ENCODE measurements around the gene MICALL2.
"Not testable (repeated sequence)": the region's sequence is repeated elsewhere in the genome, so short reads cannot be mapped to it uniquely, and the experiment has no call there.

The MICALL2 gene

DNA sequence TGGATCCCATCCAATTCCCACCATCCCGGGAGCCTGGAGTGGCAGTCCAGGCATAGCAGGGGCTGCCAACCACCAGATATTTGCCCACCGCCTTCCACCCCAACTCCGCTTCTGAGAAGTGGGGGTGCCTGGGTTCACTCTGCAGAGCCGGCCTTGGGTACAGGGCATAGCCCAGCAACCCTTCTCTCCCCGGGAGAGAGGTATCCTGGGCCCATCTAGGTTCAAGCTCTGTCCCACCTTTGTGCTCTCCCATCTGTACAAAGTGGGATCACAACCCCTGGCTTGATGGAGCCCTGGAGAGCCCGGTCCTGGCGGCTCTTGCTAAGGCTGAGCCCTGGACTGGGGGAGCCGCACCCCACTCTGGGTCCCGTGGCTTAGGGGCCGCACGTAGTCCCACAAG lies 12.2 kb downstream of the MICALL2 start:
- DNase-seq: no peak

DNA sequence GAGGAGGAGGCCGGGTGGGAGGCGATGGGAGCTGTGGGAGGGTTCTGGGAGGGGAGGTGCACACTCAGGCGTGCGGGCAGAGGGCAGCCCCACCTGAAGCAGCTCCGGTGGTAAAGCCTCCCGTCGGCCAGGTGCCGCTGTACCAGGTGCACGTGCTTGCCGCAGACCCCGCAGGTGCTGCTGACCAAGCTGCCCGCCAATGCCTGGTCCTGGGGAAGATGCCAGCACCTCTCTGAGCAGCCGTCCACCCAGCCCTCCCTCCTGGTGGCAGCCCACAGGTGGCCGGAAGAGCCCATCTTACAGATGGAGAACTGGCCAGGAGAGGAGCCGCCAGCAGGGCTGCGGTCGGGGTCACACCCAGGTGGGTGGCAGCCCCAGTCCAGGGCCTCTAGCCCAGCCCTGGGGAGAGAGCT lies 12.6 kb downstream of the MICALL2 start:
- no peak for DNase-seq

DNA sequence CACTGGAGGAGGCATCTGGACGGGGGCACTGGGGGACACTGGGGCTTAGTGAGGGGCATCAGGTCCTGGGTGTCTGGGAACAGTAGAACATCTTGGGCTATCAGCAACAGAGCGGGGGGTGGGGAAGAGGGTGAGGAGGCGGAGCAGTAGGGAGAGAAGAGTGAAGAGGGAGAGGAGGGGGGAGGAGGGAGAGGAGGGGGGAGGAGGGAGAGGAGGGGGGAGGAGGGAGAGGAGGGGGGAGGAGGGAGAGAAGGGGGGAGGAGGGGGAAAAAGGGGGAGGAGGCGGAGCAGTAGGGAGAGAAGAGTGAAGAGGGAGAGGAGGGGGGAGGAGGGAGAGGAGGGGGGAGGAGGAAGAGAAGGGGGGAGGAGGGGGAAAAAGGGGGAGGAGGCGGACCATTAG lies 13.2 kb downstream of the MICALL2 start:
- not testable (repeated sequence) for DNase-seq

DNA sequence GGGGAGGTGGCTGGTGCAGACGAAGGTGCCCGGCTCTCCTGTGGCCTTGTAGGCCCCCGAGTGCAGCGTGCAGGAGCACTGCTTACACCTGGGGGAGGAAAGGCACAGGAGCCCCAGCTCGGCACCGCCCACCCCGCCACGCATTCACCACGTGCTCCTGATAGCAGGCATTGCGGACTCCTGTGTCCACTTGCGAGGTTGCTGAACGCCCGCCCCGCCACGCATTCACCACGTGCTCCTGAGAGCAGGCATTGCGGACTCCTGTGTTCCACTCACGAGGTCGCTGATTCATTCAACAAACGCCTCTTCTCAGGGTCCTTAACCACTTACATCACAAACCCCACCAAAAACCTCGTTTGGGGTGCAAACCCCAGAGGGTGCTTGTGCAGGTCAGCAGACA lies 13.9 kb downstream of the MICALL2 start:
- no peak for DNase-seq

DNA sequence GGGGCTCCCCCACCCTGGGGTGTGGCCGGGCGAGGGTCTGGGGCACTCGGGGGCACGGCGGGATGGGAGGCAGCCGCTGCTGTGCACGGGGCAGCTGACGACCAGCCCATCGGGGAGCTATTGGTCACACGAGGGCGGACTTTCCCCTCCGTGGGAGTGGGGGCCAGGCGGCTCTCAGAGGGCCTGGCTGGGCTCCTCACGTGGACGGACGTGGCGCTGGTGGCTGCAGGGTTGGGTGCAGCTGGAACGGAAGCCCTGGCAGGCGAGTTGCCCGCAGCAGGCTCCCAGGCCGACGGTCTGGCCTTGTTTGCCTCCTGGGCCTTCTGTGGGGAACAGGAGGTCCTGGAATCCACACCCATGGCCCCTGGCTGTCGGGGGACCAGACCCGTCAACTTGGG lies 14.3 kb downstream of the MICALL2 start:
- DNase-seq: no peak

DNA sequence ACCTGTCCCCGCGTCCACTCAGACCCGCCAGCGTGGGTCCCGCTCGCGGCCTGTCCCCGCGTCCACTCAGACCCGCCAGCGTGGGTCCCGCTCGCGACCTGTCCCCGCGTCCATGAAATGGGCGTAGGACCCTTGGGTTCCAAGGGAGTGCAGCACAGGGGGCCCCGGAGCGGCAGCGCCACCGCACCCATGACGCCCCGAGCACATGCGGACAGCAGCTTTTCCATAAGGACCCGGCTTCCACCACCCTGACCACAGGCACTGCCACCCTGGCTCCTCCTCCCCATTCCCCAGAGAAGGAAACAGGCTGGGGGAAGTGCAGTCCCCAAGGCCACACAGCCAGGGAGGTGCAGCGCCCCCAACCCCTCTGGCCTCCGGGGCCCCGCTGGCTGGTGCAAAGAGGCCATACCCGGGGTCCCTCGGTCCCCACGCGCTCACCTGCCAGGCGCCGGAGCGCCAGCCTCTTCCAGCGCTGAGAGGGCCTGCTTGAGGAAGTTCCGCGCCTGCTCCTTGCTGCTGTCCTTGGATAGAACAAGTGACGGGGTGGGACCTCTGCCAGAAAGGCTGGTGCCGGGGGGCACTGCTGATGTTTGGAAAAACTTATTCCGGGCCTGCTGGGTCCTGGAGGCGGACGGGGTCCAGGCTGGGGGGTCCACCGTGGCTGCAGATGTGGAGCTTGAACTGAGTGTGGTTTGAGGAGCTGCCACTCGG lies 14.9 kb downstream of the MICALL2 start:
- no peak for DNase-seq

DNA sequence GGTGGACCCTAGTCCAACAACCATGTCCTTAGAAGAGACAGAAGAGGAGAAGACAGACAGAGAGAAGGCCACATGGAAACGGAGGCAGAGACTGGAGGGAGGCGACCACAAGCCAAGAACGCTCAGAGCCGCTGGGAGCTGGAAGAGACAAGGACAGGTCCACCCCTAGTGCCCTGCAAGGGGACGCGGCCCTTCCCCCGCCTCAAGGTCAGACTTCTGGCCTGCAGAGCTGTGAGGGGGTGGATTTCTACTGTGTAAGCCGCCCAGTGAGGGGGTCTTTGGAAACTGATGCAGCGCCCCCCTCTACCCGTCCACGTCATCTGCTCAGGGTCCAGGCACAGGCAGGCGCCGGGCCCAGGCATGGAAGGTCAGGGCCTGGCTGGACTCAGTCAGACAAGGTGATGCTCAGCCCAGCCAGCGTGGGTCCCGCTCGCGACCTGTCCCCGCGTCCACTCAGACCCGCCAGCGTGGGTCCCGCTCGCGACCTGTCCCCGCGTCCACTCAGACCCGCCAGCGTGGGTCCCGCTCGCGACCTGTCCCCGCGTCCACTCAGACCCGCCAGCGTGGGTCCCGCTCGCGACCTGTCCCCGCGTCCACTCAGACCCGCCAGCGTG lies 15.6 kb downstream of the MICALL2 start:
- DNase-seq: not testable (repeated sequence)

DNA sequence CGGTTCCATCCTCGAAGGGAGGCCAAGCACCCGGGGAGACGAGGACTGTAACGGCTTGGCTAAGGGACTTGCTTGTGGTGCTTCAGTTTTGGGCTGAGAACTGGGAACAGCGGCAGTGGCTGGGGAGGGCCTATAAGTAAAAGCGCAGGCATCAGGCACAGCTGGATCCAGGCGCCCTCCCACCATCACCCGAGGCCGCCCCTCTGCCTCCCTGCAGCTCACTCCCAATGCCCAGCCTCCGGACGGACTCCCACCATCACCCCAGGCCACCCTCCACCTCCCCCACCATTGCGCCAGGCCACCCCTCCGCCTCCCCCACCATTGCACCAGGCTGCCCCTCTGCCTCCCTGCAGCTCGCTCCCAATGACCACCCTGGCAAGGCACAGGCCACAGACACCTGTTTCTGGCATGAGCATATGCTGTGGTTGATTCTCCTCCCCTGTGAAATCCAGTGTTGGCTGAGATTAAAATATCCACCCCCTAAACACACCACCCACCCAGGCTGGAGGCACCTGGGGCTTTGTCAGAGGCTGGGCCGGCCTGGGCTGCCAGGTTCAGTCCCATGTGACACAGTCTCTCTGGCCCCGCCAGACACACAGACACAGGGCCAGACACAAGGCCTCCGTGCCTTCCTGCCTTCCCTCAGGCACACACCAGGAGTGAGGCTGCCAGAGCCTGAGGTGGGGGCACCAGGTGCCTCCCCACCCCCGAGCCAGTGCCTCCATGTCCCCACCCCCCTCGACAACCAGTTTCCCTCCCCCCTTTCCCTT lies 16.7 kb downstream of the MICALL2 start:
- no peak for DNase-seq

DNA sequence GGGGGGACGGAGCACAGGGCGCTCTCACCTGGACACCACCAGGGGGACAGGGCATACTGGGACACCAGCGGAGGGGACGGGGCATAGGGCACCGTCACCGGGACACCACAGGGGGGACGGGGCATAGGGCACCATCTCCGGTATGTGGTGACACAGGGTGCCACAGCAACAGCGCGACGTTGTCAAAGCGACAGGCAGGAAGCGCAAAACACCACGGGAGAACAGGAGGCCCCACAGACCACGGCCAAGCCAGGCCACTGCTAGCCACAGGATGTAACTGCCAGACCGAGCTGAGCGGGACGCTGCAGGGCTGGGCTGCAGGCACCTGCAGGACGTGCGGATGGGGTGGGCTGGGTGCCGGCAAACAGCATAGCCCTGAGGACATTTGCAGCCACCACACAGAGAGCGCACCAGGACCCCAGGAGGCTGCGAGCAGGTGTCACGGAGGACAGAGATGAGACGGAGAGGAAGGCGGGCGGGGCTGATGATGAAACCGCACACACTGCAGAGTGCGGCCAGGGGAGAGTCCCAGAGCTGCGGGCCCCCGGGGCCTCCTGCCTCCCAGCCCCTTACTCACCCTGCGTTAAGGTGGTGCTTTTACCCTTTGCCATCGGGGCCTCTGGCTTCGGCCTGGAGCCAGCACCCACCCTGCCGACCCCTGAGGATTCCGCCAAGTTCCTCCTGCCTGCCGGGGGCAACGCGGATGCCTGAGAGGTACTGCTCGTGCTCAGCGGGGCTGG lies 17.5 kb downstream of the MICALL2 start:
- DNase-seq: no peak

DNA sequence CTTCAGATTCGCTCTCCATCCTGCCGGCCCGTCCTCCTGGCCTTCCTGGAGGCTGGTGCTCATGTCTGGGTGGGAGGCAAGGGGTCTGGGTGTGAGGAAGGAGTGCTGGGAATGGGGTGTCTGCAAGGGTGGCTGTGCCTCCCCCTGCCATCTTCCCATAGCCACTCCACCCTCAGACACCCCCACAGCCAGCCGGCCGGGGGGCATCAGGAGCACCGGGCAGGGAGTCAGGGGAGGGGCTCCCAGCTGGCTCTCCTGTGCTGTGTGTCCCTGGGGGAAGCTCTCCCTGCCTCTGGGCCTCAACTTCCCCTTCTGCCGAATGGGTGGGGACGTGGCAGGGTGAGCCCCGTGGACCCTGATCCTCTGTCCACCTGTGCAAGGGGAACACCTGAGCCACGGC lies 18.6 kb downstream of the MICALL2 start:
- DNase-seq: no peak

DNA sequence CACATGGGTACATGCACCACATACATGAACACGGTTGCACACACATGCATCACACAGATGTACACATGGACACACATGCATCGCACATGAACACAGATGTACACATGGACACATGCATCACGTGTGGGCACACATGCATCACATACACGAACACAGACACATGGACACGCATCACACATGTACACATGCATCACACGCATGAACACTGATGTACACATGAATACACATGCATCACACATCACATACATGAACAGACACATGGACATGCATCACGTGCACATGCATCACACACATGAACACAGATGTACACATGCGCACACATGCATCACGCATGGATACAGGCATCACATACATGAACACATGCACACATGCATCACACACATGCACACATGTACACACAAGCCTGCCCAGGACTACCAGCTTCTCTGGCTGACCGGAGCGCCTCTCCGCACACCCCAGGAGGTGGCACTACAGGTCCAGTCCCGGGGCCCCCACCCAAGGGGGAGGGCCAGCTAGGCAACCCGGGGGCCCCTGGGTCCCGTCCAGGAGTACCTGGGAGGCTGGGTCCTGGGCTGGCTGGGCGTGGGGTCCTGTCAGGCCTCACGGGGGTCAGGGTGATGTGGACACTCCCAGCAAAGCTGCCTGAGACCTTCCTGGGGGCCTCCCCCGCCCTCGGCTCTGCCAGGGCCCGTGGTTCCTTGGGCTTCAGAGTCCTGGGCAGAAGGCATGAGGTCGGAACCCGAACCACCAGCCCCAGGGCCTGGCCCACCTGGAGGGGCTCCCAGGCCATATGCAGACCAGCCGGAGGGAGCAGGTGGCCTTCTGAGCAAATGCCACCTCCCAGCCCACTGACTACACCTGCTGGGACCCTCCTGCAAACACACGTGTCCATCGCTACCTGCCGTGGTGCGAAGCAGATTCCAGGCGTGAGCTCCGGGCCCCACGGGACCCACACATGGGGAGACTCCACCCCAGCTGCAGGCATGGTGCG lies 19.6 kb downstream of the MICALL2 start:
- DNase-seq: no peak

DNA sequence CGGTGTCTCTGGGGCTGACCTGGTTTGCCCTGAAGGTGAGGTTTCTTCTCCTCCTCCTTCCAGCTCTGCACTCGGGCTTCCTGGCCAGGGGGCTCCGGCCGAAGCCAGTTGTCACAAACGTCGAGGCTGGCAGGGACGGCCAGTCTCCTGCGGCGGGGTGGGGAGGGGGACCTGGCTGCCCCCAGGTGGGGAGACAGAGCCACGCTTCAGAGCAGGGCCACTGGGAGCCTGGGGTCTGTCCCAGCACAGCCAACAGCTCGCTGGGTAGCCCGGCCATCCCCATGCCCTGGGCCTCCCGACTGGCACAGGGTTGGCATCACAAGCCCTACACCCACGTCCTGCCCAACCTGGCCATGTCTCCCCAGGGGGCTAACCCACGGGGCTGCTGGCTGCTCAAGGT lies 20.4 kb downstream of the MICALL2 start:
- no peak for DNase-seq

DNA sequence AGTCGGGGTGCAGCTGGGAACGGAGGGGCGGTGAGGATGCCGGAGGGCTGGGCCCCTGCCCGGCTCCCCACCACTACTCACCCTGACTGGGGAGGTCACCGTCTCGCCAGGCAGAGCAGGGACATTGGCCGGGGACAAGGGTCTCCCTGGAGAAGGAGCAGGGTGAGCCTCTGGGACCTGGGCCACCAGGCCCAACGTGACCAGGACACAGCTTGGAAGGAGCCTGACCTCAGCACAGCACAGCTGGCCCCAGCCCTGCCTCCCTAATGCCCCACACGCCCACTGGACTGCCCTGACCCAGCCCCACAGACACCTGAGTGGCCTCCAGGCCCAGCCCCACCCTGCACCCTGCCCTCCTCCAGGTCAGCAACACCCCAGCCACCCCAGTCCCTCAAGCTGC lies 21.1 kb downstream of the MICALL2 start:
- DNase-seq: no peak

DNA sequence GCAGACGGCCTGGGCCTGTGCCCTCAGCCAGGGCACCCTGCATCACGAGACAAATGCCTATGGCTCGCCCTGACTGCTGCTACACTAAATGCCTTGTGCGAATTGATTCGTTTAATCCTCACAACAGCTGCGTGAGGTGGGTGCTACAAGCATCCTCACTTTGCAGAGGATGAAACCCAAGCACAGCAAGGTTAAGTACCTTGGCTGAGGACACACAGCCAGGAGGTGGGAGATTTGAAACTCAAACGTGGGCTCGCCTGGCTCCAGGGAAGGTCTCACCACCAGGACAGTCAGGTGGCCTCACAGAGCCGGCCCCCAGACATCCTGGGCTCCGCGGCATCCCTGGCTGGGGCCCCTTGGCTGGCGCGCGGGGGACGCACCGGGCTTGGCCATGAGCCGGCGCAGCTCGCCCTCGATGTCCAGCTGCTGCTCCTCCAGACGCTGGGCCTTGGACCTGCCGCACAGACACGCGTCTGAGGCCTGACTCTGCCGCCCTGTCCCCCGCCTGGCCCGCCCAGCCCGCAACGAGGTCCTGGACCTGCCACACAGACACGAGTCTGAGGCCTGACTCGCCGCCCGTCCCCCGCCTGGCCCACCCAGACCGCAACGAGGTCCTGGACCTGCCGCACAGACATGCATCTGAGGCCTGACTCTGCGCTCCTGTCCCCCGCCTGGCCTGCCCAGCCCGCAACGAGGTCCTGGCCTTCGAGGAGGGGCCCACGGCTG lies 22.0 kb downstream of the MICALL2 start:
- DNase-seq: no peak

DNA sequence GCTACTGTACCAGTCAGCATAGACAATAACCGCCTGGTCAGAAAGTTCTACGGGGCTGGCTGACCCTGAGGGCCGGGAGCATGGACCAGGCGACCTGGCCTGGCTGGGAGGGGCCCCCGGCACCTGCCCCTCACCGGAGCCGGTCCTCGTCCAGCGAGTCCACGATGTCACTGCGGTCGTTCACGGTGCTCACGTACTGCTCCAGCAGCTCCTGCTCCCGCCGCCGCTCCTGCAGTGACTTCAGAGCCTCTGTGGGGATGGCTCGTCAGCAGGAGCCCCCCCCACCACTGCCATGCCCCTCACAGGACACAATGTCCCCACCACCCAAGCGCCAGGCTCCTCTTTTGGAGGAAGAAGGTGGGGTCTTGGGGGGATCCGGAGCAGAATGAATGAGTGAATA lies 22.7 kb downstream of the MICALL2 start:
- DNase-seq: no peak

DNA sequence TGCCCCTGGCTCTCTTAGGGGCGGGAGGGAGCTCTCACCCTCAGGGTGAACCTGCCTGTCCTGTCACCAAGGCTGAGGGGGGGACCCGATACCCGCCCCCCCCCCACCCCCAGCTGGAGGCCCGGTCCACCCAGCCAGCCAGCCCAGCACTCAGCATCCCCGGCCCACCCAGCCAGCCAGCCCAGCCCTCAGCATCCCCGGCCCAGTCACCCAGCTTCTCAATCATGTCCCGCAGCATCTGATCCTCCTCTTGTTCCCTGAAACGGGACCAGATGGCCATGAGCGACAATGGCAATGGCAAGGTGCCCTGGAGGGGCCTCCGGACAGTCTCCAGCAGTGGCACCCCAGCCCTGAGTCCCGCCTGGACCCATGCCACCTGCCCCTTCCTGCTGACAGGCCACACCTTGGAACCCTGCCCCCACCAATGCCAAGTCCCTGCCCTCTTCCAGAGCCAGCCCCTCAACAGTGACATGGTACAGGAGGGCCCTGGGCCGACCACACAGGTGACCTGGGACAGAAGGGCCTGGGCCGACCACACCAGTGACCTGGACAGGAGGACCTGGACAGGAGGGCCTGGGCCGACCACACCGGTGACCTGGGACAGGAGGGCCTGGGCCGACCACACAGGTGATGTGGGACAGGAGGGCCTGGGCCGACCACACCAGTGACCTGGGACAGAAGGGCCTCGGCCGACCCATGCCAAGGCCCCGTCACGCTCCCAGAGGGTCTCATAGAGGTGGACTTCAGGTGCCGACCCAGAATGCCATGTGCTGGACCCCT lies 24.2 kb downstream of the MICALL2 start:
- no peak for DNase-seq

DNA sequence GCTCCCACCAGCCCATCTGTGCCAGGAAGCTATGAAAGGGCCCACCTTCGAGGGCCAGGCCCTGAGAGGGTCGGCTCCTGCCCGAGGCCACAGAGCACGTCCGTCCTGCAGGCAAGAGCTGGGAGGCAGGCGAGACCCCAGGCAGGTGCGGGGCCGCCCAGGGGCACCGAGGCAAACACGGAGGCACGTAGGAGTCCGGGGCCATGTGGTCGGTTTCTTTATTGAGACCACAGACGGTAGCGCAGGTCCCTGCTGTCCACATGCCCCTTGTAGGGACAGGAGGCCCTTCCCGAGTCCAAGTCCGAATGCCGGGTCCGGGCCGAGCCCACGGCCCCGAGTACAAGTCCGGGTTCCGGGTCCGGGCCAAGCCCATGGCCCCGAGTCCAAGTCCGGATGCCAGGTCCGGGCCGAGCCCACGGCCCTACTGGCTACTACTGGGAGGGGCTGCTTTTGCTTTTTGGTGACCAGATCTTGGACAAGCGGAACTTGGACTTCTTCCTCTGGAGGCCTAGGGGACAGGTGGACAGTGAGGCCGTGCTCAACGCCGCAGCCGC lies 25.0 kb downstream of the MICALL2 start:
- no peak for DNase-seq

DNA sequence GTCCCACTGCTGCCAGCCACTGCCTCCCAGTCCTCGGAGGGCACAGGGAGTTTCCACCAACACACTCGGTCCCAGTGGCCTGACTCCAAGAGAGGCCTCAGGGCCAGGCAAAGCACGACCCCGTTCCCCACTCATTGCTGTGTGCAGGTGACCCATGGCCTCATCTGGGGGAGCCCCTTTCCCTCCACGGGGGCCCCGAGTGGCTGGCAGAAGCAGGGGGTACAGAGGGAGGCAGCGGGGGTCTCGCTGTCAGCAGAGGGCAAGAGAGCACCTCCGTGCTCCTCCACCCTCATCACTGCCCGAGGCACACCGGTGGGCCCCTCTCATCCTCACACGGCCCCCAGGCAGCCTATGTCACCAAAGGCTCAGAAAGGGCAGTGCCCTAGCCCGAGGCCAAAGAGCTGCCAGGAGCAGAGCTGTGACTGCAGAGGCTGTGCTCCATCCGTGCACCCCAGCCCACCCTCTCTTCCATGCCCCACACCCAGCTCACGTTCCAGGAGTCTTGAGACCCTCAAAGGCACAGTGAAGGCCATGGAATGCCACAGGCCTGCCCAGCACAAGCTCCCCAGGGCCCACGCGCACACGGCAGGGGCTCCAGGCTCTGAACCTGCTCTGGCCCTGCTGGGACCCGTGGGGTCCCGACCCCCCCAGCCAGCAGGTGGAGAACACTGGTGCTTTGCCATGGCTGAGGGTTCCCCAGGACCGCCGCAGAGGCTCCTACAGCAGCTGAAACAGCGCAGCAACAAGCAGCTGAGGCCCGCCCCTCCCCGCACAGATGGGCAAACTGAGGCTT lies 25.9 kb downstream of the MICALL2 start:
- no peak for DNase-seq

DNA sequence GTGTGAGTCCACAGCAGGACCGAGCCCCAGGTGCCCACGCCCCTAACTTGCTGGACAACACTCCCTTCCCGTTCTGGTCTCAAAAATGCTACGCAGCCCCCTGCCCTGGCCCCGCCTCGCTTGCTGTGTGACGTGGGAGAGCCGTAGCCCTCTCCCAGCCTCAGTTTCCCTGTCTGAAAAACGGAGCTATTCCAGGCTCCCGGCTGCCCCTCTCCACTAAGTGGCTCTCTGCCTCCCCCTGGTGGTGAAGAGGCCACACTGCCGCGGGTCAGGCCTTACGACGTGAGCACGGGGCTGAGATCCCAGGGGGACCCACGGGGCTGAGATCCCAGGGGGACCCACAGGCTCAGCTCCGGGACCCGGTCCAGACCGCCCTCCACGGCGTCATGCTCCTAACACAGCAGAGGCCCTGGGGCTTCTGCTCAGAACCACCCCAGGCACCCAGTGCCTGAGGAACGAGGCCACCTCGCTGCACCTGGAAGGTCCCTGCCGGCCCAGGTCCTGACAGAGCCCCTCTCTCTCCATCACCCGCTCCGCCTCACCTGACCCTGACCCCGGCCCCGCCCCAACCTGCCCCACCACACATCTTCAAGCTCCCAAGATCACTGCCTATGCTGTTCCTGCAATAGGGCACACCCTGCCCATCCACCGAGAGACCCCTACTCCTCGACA lies 26.7 kb downstream of the MICALL2 start:
- DNase-seq: no peak

Data from NCI-H526 treated with DMSO at 0.1 percent for 48 hours (cell line).